ENCODE measurements around the gene MPC1. TPM values are rescaled to one million over a fixed set of nuclear protein-coding genes. Genes with fewer than 3 reads are reported as not detected.

MPC1 gene
- total RNA-seq, 1 donor from 2014 or later, result 29.1 TPM

DNA sequence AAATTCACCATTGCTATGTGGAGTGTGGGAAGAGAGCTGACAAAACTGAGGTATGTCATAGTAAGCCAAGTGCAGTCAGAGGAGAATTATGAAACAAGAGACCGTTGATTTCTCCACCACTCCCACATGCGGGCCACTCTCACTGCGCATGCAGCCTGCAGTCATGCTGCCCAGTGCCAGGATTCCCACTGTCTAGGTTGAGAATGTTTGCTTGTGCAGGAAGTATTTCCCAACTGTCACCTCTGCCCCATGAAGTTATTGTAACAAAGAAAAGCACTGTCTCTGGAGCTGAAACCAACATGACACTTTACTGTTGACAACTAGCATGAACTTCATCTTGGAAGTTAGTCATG, 21.7 kb downstream of the MPC1 start:
- Mint-ChIP-seq H3K36me3 (ENCODE audit: unreplicated experiment) (peaks cover 14% of the 10 kb centered on the region), H3K27ac (ENCODE audit: unreplicated experiment) (peak overlapping the region; percentile 68), H3K9me3 (ENCODE audit: unreplicated experiment) (no peaks in the 10 kb centered on the region), H3K4me1 (ENCODE audit: unreplicated experiment) (peaks cover 42% of the 10 kb centered on the region), H3K4me3 (ENCODE audit: unreplicated experiment) (no peak overlapping the region), H3K27me3 (ENCODE audit: unreplicated experiment) (peaks cover 17% of the 10 kb centered on the region)
- TF ChIP-seq, protein P1, sequence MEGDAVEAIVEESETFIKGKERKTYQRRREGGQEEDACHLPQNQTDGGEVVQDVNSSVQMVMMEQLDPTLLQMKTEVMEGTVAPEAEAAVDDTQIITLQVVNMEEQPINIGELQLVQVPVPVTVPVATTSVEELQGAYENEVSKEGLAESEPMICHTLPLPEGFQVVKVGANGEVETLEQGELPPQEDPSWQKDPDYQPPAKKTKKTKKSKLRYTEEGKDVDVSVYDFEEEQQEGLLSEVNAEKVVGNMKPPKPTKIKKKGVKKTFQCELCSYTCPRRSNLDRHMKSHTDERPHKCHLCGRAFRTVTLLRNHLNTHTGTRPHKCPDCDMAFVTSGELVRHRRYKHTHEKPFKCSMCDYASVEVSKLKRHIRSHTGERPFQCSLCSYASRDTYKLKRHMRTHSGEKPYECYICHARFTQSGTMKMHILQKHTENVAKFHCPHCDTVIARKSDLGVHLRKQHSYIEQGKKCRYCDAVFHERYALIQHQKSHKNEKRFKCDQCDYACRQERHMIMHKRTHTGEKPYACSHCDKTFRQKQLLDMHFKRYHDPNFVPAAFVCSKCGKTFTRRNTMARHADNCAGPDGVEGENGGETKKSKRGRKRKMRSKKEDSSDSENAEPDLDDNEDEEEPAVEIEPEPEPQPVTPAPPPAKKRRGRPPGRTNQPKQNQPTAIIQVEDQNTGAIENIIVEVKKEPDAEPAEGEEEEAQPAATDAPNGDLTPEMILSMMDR (IDR thresholded peaks at IDR 0.05), result no peak
- no peak for DNase-seq (ENCODE audit: extremely low spot score, unreplicated experiment)

DNA sequence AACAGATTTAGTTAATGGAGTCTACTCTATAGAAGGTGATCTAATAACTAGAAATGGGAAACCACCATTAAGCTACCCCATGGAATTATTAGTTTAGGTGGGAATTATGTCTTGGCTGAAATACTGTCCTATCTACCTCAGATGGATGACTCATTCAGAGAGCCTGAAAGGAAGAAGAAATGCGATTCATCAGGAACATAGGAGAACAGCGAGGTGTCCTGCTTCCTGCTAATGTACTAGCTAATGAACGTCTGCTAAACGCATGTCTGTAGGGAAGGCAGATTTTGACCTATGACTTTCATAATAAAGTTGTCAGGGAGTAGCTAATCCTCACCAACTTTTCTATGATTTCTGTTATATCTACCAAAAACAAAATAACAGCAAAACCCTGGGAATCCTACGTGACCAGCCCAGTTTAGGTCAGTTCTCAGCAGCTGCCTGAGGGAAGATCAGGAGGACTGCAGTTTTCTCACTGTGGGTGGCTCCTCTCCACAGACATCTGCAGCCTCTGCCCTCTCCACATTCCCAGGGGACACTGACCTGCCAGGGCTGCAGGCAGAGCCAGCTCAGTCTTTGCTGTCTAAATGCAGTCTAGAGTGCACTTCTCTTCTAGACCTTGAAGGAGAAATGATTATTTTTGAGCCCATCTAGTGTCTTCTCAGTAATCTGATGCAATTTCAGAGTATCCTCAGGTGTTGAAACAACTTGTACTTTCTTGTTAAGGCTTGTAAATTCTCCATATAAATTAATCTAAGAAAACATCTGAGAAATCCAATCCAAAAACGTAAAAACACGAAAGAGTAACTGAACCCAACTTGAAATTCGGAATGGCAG, 22.3 kb downstream of the MPC1 start:
- Mint-ChIP-seq H3K4me3 (ENCODE audit: unreplicated experiment) (no peak overlapping the region), H3K27me3 (ENCODE audit: unreplicated experiment) (peaks cover 23% of the 10 kb centered on the region), H3K4me1 (ENCODE audit: unreplicated experiment) (peaks cover 37% of the 10 kb centered on the region), H3K9me3 (ENCODE audit: unreplicated experiment) (no peaks in the 10 kb centered on the region), H3K36me3 (ENCODE audit: unreplicated experiment) (peaks cover 14% of the 10 kb centered on the region), H3K27ac (ENCODE audit: unreplicated experiment) (peak overlapping the region; percentile 68)
- no peak for DNase-seq (ENCODE audit: extremely low spot score, unreplicated experiment)
- TF ChIP-seq, protein P1 (IDR thresholded peaks at IDR 0.05), result no peak

DNA sequence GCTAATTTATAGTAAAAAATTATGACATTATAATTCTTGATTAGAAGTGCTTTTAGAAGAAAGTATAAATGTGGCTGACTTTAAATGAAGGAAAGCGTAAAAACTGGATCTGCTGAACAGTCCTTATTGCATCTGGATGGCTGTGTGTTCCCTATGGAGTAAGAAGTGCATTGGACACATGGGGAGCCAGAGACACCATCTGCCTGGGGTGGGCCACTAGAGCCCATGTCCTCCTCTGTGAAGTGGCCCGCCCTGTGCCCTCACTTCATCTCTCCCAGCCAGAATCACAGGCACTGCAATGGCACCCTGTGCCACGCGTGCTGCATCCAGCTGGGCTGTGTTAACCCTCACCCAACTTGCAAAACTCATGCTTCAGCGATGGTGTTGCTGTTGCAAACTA, 27.2 kb downstream of the MPC1 start:
- H3K36me3 Mint-ChIP-seq (ENCODE audit: unreplicated experiment), result peaks cover 2% of the 10 kb centered on the region
- TF ChIP-seq, protein P1 (IDR thresholded peaks at IDR 0.05), result no peak

DNA sequence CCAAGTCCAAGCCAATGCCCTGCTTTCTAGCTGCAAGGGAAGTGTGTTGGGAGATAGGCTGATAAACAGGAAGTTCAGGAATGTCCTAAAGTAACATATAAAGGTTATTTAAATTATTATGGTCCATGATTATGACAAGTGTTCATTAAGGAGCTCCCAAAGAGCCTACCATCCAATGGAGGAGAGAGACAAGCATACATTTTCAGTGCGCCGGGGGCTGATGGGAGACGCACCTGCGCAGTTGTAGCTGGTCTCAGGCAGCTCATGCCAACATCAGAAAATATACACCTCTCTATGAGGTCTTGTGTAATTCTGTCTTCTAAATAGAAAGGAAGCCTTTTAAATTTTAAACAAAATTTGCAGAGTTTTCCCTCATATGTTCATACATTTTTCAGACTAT, 27.8 kb downstream of the MPC1 start:
- DNase-seq (ENCODE audit: extremely low spot score, unreplicated experiment), result no peak
- peaks cover 59% of the 10 kb centered on the region for H3K27me3 Mint-ChIP-seq (ENCODE audit: unreplicated experiment)
- H3K4me1 Mint-ChIP-seq (ENCODE audit: unreplicated experiment), result peaks cover 5% of the 10 kb centered on the region
- TF ChIP-seq, protein P1 (IDR thresholded peaks at IDR 0.05), result no peak
- no peak overlapping the region for H3K27ac Mint-ChIP-seq (ENCODE audit: unreplicated experiment)
- H3K9me3 Mint-ChIP-seq (ENCODE audit: unreplicated experiment), result peaks cover 13% of the 10 kb centered on the region
- no peak overlapping the region for H3K4me3 Mint-ChIP-seq (ENCODE audit: unreplicated experiment)
- H3K36me3 Mint-ChIP-seq (ENCODE audit: unreplicated experiment), result peaks cover 2% of the 10 kb centered on the region

More for the DNA sequence above, 27.2 kb downstream of the MPC1 start:
- Mint-ChIP-seq H3K9me3 (ENCODE audit: unreplicated experiment) (peaks cover 7% of the 10 kb centered on the region), H3K27me3 (ENCODE audit: unreplicated experiment) (peaks cover 54% of the 10 kb centered on the region), H3K4me3 (ENCODE audit: unreplicated experiment) (no peak overlapping the region), H3K27ac (ENCODE audit: unreplicated experiment) (no peak overlapping the region), H3K4me1 (ENCODE audit: unreplicated experiment) (peaks cover 11% of the 10 kb centered on the region)
- no peak for DNase-seq (ENCODE audit: extremely low spot score, unreplicated experiment)

DNA sequence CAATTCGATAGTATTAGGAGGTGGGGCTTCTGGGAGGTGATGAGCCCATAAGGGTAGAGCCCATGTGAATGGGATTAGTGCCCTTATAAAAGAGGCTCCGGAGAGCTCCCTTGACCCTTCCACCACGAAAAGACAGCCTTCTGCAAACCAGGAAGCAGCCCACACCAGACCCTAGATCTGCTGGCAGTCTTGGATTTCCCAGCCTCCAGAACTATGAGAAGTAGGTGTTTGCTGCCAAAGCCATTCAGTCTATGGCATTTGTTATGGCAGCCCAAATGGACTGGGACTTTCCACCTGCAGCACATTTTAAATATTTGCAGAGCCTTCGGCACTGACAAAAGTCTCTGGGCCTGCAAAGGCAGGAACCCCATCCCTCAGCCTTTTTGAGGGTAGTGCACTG, 28.6 kb downstream of the MPC1 start:
- peaks cover 16% of the 10 kb centered on the region for H3K9me3 Mint-ChIP-seq (ENCODE audit: unreplicated experiment)
- no peak overlapping the region for H3K4me3 Mint-ChIP-seq (ENCODE audit: unreplicated experiment)
- TF ChIP-seq, protein P1 (IDR thresholded peaks at IDR 0.05), result no peak
- no peak overlapping the region for H3K27ac Mint-ChIP-seq (ENCODE audit: unreplicated experiment)
- H3K4me1 Mint-ChIP-seq (ENCODE audit: unreplicated experiment), result no peaks in the 10 kb centered on the region
- no peak for DNase-seq (ENCODE audit: extremely low spot score, unreplicated experiment)
- H3K36me3 Mint-ChIP-seq (ENCODE audit: unreplicated experiment), result peaks cover 2% of the 10 kb centered on the region
- H3K27me3 Mint-ChIP-seq (ENCODE audit: unreplicated experiment), result peaks cover 66% of the 10 kb centered on the region
